Measurements from ENCODE around the gene XDH. TPM values are rescaled to one million over a fixed set of nuclear protein-coding genes. Genes with fewer than 3 reads are reported as not detected.

Gene XDH
- total RNA-seq, 1 experiment from 2014 or later = 0.08 TPM

DNA sequence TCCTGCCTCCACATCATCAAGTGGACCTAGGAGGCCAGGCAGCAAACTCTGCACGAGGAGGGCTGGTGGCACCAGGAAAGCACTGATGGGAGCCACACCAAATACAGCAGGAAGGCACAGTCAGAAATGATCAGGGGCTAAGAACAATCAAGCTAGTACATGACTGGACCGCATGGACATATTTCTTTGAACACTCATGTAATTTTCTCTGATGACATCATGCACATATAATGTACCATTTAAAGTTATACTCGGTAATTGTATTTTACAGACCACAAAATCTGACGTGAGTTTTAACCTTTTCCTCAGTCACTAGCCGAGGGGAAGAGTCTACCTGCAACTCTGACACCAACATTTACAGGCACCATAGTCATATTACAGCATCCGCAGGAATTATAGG, 76.7 kb downstream of the XDH start:
- intact Hi-C loops (cut with micrococcal nuclease; ENCODE audit: unreplicated experiment) = loop anchor here (10.0 kb wide), 1 partner anchor 473 kb away; no protein-coding TSS in a partner anchor
- BruUV-seq (replicated peaks) = no TSS peak
- ChIA-PET POLR2A (no interaction called here), CTCF (no interaction called here)
- no peaks in the 10 kb centered on the region; the same call in 1 of the 2 replicates for H3K27me3 ChIP-seq (ENCODE audit: control insufficient read depth, insufficient read depth, low read length)
- TF ChIP-seq, protein P1, sequence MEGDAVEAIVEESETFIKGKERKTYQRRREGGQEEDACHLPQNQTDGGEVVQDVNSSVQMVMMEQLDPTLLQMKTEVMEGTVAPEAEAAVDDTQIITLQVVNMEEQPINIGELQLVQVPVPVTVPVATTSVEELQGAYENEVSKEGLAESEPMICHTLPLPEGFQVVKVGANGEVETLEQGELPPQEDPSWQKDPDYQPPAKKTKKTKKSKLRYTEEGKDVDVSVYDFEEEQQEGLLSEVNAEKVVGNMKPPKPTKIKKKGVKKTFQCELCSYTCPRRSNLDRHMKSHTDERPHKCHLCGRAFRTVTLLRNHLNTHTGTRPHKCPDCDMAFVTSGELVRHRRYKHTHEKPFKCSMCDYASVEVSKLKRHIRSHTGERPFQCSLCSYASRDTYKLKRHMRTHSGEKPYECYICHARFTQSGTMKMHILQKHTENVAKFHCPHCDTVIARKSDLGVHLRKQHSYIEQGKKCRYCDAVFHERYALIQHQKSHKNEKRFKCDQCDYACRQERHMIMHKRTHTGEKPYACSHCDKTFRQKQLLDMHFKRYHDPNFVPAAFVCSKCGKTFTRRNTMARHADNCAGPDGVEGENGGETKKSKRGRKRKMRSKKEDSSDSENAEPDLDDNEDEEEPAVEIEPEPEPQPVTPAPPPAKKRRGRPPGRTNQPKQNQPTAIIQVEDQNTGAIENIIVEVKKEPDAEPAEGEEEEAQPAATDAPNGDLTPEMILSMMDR (IDR thresholded peaks at IDR 0.05) = no peak
- TF ChIP-seq, protein P2, sequence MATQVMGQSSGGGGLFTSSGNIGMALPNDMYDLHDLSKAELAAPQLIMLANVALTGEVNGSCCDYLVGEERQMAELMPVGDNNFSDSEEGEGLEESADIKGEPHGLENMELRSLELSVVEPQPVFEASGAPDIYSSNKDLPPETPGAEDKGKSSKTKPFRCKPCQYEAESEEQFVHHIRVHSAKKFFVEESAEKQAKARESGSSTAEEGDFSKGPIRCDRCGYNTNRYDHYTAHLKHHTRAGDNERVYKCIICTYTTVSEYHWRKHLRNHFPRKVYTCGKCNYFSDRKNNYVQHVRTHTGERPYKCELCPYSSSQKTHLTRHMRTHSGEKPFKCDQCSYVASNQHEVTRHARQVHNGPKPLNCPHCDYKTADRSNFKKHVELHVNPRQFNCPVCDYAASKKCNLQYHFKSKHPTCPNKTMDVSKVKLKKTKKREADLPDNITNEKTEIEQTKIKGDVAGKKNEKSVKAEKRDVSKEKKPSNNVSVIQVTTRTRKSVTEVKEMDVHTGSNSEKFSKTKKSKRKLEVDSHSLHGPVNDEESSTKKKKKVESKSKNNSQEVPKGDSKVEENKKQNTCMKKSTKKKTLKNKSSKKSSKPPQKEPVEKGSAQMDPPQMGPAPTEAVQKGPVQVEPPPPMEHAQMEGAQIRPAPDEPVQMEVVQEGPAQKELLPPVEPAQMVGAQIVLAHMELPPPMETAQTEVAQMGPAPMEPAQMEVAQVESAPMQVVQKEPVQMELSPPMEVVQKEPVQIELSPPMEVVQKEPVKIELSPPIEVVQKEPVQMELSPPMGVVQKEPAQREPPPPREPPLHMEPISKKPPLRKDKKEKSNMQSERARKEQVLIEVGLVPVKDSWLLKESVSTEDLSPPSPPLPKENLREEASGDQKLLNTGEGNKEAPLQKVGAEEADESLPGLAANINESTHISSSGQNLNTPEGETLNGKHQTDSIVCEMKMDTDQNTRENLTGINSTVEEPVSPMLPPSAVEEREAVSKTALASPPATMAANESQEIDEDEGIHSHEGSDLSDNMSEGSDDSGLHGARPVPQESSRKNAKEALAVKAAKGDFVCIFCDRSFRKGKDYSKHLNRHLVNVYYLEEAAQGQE (IDR thresholded peaks at IDR 0.05; ENCODE audit: insufficient read depth in 1 of 2, low read depth in 2 of 2, low read length in 1 of 2) = no peak
- TF ChIP-seq TCF7L2 (IDR thresholded peaks at IDR 0.05; ENCODE audit: low read depth, low read length) = no peak
- TF ChIP-seq POLR2AphosphoS5 (IDR thresholded peaks at IDR 0.05; ENCODE audit: low read depth, low read length) = no peak
- no peak for TF ChIP-seq SIN3A (IDR thresholded peaks at IDR 0.05; ENCODE audit: borderline replicate concordance, insufficient read depth, low read depth, low read length)
- no peak for DNase-seq (ENCODE audit: low read depth, low spot score)
- no peaks in the 10 kb centered on the region for H3K36me3 ChIP-seq (ENCODE audit: control insufficient read depth, insufficient read depth, low read length)
- no peaks in the 10 kb centered on the region for H3K4me1 ChIP-seq (ENCODE audit: control insufficient read depth, insufficient read depth, low read length)
- no peak overlapping the region for H3K4me3 ChIP-seq (ENCODE audit: low read depth in 2 of 2, low read length in 2 of 2)
- H3K27ac ChIP-seq (ENCODE audit: low read length) = no peak overlapping the region
- no peaks in the 10 kb centered on the region for H3K9me3 ChIP-seq (ENCODE audit: control insufficient read depth, insufficient read depth, low read depth, low read length)
- no peak for ATAC-seq
- in situ Hi-C loops (cut with HindIII; ENCODE audit: low pct_unique_long_range_greater_than_20kb, low sequenced_read_pairs) = no loop called here

DNA sequence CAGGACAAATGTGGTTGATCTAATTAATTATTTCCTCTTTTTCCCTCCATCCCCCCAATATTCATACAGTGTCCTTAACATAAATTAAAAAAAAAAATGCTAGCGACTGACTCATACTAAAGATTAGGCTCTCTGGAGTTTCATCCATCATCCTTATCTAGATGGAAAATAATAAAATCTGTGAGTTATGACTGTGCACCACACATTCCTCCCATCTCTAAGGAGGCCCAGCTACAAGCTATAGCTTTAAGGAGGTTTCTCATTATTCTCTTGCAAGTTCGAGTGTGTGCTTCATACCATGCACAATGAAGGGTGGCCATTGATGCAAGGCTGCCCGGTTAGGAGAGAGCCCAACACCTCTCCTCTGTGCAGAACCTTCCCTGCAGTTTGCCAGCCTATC, 77.3 kb downstream of the XDH start:
- BruUV-seq (replicated peaks) = no TSS peak
- POLR2A ChIA-PET = no interaction called here
- intact Hi-C loops (cut with micrococcal nuclease; ENCODE audit: unreplicated experiment) = loop anchor here (10.0 kb wide), 1 partner anchor 472 kb away; no protein-coding TSS in a partner anchor
- in situ Hi-C loops (cut with HindIII; ENCODE audit: low pct_unique_long_range_greater_than_20kb, low sequenced_read_pairs) = no loop called here
- DNase-seq (ENCODE audit: low read depth, low spot score) = no peak
- no peaks in the 10 kb centered on the region; the same call in 1 of the 2 replicates for H3K27me3 ChIP-seq (ENCODE audit: control insufficient read depth, insufficient read depth, low read length)
- no peaks in the 10 kb centered on the region for H3K9me3 ChIP-seq (ENCODE audit: control insufficient read depth, insufficient read depth, low read depth, low read length)
- CTCF ChIA-PET = no interaction called here
- H3K27ac ChIP-seq (ENCODE audit: low read length) = no peak overlapping the region
- no peak overlapping the region for H3K4me3 ChIP-seq (ENCODE audit: low read depth in 2 of 2, low read length in 2 of 2)
- no peak for TF ChIP-seq TCF7L2 (IDR thresholded peaks at IDR 0.05; ENCODE audit: low read depth, low read length)
- no peaks in the 10 kb centered on the region for H3K4me1 ChIP-seq (ENCODE audit: control insufficient read depth, insufficient read depth, low read length)
- no peaks in the 10 kb centered on the region for H3K36me3 ChIP-seq (ENCODE audit: control insufficient read depth, insufficient read depth, low read length)
- no peak for ATAC-seq

DNA sequence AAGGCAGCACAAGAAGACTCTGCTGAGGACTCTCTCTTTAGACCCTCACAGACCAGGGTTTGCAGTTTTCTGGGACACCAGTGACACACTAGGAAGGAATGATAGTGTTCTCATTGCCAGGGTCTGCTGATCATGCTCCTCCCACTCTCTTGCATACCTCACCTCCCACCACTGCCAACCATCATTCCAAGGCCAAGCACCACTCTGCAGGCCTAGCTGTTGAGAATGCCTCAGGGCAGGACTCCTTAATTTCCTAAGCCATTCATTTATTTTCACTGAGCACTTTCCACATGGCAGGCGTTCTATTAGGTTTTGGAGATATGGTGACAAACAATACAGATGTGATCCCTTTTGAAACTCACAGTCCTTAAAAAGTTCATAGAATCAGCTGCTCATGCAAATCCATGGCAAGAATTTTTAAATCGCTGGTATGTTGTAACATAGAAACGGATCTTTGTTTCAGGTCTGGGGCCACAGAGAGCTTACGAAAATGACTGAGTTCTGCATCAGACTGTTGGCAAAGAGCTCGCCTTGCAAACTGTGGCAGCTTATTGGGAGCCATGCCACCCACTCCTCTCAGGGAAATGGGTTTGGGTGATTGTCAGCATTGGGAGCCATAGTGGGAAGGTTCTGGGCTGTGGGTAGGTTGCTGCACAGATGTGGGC, 78.5 kb downstream of the XDH start:
- Histone ChIP-seq H3K4me3 (ENCODE audit: low read depth in 2 of 2, low read length in 2 of 2) (no peak overlapping the region), H3K9me3 (ENCODE audit: control insufficient read depth, insufficient read depth, low read depth, low read length) (no peaks in the 10 kb centered on the region), H3K4me1 (ENCODE audit: control insufficient read depth, insufficient read depth, low read length) (no peaks in the 10 kb centered on the region), H3K27ac (ENCODE audit: low read length) (no peak overlapping the region), H3K27me3 (ENCODE audit: control insufficient read depth, insufficient read depth, low read length) (no peaks in the 10 kb centered on the region; the same call in none of the 2 replicates), H3K36me3 (ENCODE audit: control insufficient read depth, insufficient read depth, low read length) (no peaks in the 10 kb centered on the region)
- intact Hi-C loops (cut with micrococcal nuclease; ENCODE audit: unreplicated experiment) = loop anchor here (10.0 kb wide), 1 partner anchor 471 kb away; no protein-coding TSS in a partner anchor
- CTCF ChIA-PET = no interaction called here
- in situ Hi-C loops (cut with HindIII; ENCODE audit: low pct_unique_long_range_greater_than_20kb, low sequenced_read_pairs) = no loop called here
- ATAC-seq = no peak
- POLR2A ChIA-PET = no interaction called here
- no peak for DNase-seq (ENCODE audit: low read depth, low spot score)
- BruUV-seq (replicated peaks) = no TSS peak
- no peak for TF ChIP-seq POLR2AphosphoS5 (IDR thresholded peaks at IDR 0.05; ENCODE audit: low read depth, low read length)
- TF ChIP-seq, protein P2 (IDR thresholded peaks at IDR 0.05; ENCODE audit: insufficient read depth in 1 of 2, low read depth in 2 of 2, low read length in 1 of 2) = no peak
- TF ChIP-seq TCF7L2 (IDR thresholded peaks at IDR 0.05; ENCODE audit: low read depth, low read length) = no peak
- TF ChIP-seq, protein P1 (IDR thresholded peaks at IDR 0.05) = no peak
- no peak for TF ChIP-seq SIN3A (IDR thresholded peaks at IDR 0.05; ENCODE audit: borderline replicate concordance, insufficient read depth, low read depth, low read length)

All from Panc1 (cell line).